Stimulated activated naive CD4-positive, alpha-beta T cell (primary cell): ENCODE data around the gene HLA-F.

ENCODE experiments used
- DNase-seq, 6 experiments: peaks; one replicate each; lab custom pipeline; 2025; lab: John Stamatoyannopoulos, UW

The HLA-F gene

GRCh38 chr6:29724937-29725869 is 2.0 kb downstream of the HLA-F start:
- no peak for DNase-seq

GRCh38 chr6:29726001-29726400 is 2.8 kb downstream of the HLA-F start:
- no peak for DNase-seq

GRCh38 chr6:29726571-29727194 is 3.4 kb downstream of the HLA-F start:
- peak in 1 of 6 experiments; percentile 8 for DNase-seq

GRCh38 chr6:29727637-29728036 is 4.4 kb downstream of the HLA-F start:
- DNase-seq = no peak

- no peak for DNase-seq
Measured at GRCh38 chr6:29728173-29728874, 5.1 kb downstream of the HLA-F start.

- no peak for DNase-seq
Measured at GRCh38 chr6:29728875-29729270, 5.6 kb downstream of the HLA-F start.

- no peak for DNase-seq
Measured at GRCh38 chr6:29729774-29730328, 6.6 kb downstream of the HLA-F start.

GRCh38 chr6:29730575-29731126 is 7.4 kb downstream of the HLA-F start:
- no peak for DNase-seq

GRCh38 chr6:29731281-29731680 is 8.0 kb downstream of the HLA-F start:
- DNase-seq = no peak

GRCh38 chr6:29733057-29733456 is 9.8 kb downstream of the HLA-F start:
- DNase-seq = no peak

GRCh38 chr6:29734046-29735018 is 11.1 kb downstream of the HLA-F start:
- no peak for DNase-seq

GRCh38 chr6:29736563-29736962 is 13.3 kb downstream of the HLA-F start:
- no peak for DNase-seq

GRCh38 chr6:29737707-29738630 is 14.7 kb downstream of the HLA-F start:
- peak; percentile 49 to 65 (median 61) for DNase-seq

- no peak for DNase-seq
Measured at GRCh38 chr6:29739136-29739881, 16.1 kb downstream of the HLA-F start.

GRCh38 chr6:29739882-29740261 is 16.6 kb downstream of the HLA-F start:
- no peak for DNase-seq

- DNase-seq = no peak
Measured at GRCh38 chr6:29741592-29741991, 18.4 kb downstream of the HLA-F start.

- no peak for DNase-seq
Measured at GRCh38 chr6:29742127-29742526, 18.9 kb downstream of the HLA-F start.

GRCh38 chr6:29743025-29743424 is 19.8 kb downstream of the HLA-F start:
- DNase-seq = no peak

- DNase-seq = no peak
Measured at GRCh38 chr6:29743568-29743967, 20.3 kb downstream of the HLA-F start.
